ENCODE data around the gene SRGAP3. TPM values are rescaled to one million over a fixed set of nuclear protein-coding genes. Genes with fewer than 3 reads are reported as not detected.

Gene SRGAP3
- polyA plus RNA-seq, 3 donors: 0.27 to 1.3 (median 0.87) TPM

DNA sequence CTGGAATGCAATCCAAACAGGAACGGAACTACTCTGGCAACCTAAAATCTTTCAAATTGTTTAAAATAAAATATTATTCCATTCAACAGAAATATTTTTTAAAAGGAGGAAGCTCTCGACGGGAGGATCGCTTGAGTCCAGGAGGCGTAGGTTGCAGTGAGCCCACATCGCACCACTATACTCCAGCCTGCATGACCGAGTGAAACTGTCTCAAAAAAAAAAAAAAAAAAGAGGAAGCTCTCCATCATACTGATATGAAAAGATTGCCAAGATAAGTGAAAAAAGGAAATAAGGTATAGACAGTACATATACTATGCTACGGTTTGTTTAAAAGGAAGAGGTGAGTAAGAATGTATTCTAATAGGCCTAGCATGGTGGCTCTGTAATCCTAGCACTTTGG lies 289.8 kb downstream of the SRGAP3 start:
- H3K4me1 Mint-ChIP-seq: peaks cover 36% of the 10 kb centered on the region
- no peak overlapping the region for H3K9ac ChIP-seq (ENCODE audit: insufficient read depth, low read length, poor library complexity, severe bottlenecking)
- H2AFZ ChIP-seq (ENCODE audit: insufficient read depth, low read depth, low read length, poor library complexity, severe bottlenecking): no peak overlapping the region
- DNase-seq: peak in 2 of 3 donors; percentile 1 to 26
- WGBS (ENCODE audit: insufficient coverage): no CpG with 5 or more reads among the region's 8 CpGs
- peak overlapping the region in 5 of 7 donors; percentile 15 to 74 (median 42) for H3K27ac Mint-ChIP-seq
- no peaks in the 10 kb centered on the region for H3K27me3 ChIP-seq (ENCODE audit: control insufficient read depth in 2 of 2, insufficient read depth in 2 of 2, low read length in 2 of 2)
- intact Hi-C loops (cut with micrococcal nuclease): no loop called here
- peaks cover 17 to 21% of the 10 kb centered on the region in 2 donors for H3K4me1 ChIP-seq (ENCODE audit: control insufficient read depth in 1 of 2, insufficient read depth in 2 of 2, low read length in 2 of 2)
- H3K4me3 ChIP-seq (replicated peaks in 1 of 3; ENCODE audit: low read depth in 2 of 3, low read length in 3 of 3): no peak overlapping the region
- no peaks in the 10 kb centered on the region for H4K20me1 ChIP-seq (ENCODE audit: insufficient read depth, low read length)
- no peaks in the 10 kb centered on the region for H3K9me3 ChIP-seq (replicated peaks in 1 of 2; ENCODE audit: control insufficient read depth in 1 of 2, insufficient read depth in 1 of 2, low read length in 2 of 2)
- peaks cover 4 to 21% of the 10 kb centered on the region in 2 donors for H3K36me3 ChIP-seq (replicated peaks in 1 of 2; ENCODE audit: control insufficient read depth in 1 of 2, insufficient read depth in 2 of 2, low read length in 2 of 2)
- H3K27me3 Mint-ChIP-seq (ENCODE audit: low read depth in 3 of 3): peaks cover 0 to 3% (median 0%) of the 10 kb centered on the region in 3 donors
- H3K27ac ChIP-seq (ENCODE audit: low read depth in 1 of 2, low read length in 2 of 2): no peak overlapping the region
- peaks cover 31% of the 10 kb centered on the region for H3K79me2 ChIP-seq (ENCODE audit: insufficient read depth, low read length)
- H3K9me3 Mint-ChIP-seq: no peaks in the 10 kb centered on the region
- H3K4me3 Mint-ChIP-seq: peak overlapping the region; percentile 37 to 63
- H3K4me2 ChIP-seq (replicated peaks; ENCODE audit: extremely low read depth, low read length, poor library complexity, severe bottlenecking): peak overlapping the region; percentile 15
- H3K36me3 Mint-ChIP-seq: peaks cover 15 to 22% of the 10 kb centered on the region in 2 donors
- TF ChIP-seq, protein P1, sequence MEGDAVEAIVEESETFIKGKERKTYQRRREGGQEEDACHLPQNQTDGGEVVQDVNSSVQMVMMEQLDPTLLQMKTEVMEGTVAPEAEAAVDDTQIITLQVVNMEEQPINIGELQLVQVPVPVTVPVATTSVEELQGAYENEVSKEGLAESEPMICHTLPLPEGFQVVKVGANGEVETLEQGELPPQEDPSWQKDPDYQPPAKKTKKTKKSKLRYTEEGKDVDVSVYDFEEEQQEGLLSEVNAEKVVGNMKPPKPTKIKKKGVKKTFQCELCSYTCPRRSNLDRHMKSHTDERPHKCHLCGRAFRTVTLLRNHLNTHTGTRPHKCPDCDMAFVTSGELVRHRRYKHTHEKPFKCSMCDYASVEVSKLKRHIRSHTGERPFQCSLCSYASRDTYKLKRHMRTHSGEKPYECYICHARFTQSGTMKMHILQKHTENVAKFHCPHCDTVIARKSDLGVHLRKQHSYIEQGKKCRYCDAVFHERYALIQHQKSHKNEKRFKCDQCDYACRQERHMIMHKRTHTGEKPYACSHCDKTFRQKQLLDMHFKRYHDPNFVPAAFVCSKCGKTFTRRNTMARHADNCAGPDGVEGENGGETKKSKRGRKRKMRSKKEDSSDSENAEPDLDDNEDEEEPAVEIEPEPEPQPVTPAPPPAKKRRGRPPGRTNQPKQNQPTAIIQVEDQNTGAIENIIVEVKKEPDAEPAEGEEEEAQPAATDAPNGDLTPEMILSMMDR (IDR thresholded peaks at IDR 0.05): no peak

DNA sequence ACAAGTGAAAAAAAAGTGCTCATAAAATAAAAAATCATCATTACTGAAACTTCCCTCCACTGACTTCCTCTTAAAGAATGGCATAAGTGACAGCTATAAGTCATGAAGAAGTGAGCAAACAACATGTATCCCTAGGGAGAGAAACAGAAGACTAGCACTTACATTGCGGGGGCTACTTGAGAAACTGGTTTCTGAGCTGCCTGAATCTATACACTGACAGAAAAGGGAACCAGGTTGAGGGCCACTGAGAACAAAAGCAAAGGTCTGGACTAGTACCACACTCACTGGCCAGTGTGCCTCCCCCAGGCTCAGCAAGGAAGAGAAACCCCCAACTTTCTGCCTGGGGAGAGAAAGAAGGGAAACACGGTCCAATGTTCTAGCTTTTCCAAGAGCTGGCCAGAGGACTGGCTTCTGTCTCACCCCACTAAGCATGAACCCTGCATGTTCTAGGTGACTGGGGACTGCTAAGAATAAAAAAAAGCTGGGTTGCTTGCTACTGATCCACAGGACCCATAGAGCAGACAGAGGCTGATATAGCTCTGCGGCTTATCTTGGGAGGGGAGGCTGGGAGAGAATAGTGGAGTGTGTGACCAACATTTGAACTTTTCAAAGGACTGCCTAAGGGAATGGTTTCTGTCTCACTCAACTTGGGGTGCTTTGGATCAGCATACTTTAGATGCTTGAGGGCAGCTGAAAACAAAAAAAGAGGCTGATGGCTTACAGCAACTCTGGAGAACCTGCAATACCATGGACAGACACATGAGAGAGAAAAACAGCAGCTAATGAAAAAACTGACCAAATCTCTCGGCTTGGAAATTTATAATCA lies 294.3 kb downstream of the SRGAP3 start:
- H3K79me2 ChIP-seq (ENCODE audit: insufficient read depth, low read length): peaks cover 15% of the 10 kb centered on the region

More for the DNA sequence above, 294.3 kb downstream of the SRGAP3 start:
- WGBS (ENCODE audit: insufficient coverage): 96% methylated on average over 2 of the region's 4 CpGs
- no peaks in the 10 kb centered on the region for H3K9me3 ChIP-seq (replicated peaks in 1 of 2; ENCODE audit: control insufficient read depth in 1 of 2, insufficient read depth in 1 of 2, low read length in 2 of 2)
- Mint-ChIP-seq H3K9me3 (peaks cover 0 to 3% (median 0%) of the 10 kb centered on the region in 7 donors), H3K27ac (peak overlapping the region in 5 of 7 donors; percentile 8 to 58 (median 16)), H3K36me3 (peaks cover 15 to 22% of the 10 kb centered on the region in 2 donors), H3K4me3 (no peak overlapping the region), H3K4me1 (peaks cover 19% of the 10 kb centered on the region), H3K27me3 (ENCODE audit: low read depth in 3 of 3) (peaks cover 0 to 1% (median 0%) of the 10 kb centered on the region in 3 donors)
- no peak overlapping the region for H3K4me3 ChIP-seq (replicated peaks in 1 of 3; ENCODE audit: low read depth in 2 of 3, low read length in 3 of 3)
- H3K4me1 ChIP-seq (ENCODE audit: control insufficient read depth in 1 of 2, insufficient read depth in 2 of 2, low read length in 2 of 2): peaks cover 0 to 7% of the 10 kb centered on the region in 2 donors
- intact Hi-C loops (cut with micrococcal nuclease): no loop called here
- H3K9ac ChIP-seq (ENCODE audit: insufficient read depth, low read length, poor library complexity, severe bottlenecking): peak overlapping the region; percentile 10
- no peaks in the 10 kb centered on the region for H3K27me3 ChIP-seq (ENCODE audit: control insufficient read depth in 2 of 2, insufficient read depth in 2 of 2, low read length in 2 of 2)
- no peak overlapping the region for H3K4me2 ChIP-seq (replicated peaks; ENCODE audit: extremely low read depth, low read length, poor library complexity, severe bottlenecking)
- no peak overlapping the region for H2AFZ ChIP-seq (ENCODE audit: insufficient read depth, low read depth, low read length, poor library complexity, severe bottlenecking)
- DNase-seq: no peak
- peaks cover 4 to 21% of the 10 kb centered on the region in 2 donors for H3K36me3 ChIP-seq (replicated peaks in 1 of 2; ENCODE audit: control insufficient read depth in 1 of 2, insufficient read depth in 2 of 2, low read length in 2 of 2)
- no peaks in the 10 kb centered on the region for H4K20me1 ChIP-seq (ENCODE audit: insufficient read depth, low read length)
- TF ChIP-seq, protein P1 (IDR thresholded peaks at IDR 0.05): no peak
- peak overlapping the region in 1 of 2 donors; percentile 55 for H3K27ac ChIP-seq (ENCODE audit: low read depth in 1 of 2, low read length in 2 of 2)

Measured in CD14-positive monocyte (primary cell).